Glomerular visceral epithelial cell (primary cell): ENCODE results near the gene TULP3.

Experiments used
- DNase-seq: peaks from one replicate; pipeline ENCODE4 v3.0.0-alpha.2; 2016; ENCODE audit errors: extremely low spot score

Gene TULP3

DNA sequence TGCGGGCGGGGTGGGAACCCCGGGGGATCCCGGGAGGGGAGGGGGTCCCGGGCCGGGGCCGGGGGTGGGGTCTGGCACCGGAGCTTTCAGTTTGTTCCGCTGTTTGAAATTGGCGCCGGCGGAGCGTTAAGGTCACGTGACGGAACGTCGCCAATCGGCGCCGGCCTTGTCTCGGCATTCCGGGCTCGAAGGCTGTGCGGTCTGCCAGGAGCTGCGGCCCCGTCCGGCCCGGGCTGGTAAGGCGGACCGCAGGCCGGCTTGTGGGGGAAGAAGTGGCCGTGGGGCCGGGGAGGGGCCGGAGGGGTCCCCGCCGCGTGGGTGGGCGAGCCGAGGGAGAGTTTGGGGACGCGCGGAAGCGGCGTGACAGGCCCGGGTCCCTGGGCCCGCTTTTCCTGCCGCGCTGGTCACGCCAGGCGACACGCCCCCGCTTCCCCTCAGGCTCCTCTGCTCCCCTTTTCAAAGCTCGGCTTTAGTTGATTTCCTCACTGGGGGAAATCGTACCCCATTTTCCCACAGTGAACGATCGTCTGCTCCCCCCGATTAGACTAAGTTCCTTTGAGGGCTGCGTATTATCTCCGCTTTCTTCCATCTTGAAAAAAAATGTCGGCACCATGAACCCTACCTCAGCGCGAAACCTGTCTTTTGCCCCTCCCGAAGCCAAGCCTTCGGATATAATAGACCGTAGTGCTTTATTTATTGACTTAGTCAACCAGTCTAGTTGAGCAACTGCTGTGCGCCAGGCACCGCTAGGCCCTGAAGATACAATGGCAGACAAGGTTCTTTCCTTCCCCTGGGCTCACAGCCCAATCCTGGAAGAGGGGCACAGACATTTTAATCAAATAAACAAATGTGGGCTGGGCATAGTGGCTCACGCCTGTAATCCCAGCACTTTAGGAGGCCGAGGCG is 13.4 kb upstream of the TULP3 start, which contains the start of the genes FOXM1 and RHNO1:
FOXM1 (minus strand) TSS at position 128 of the 906 bp plus-strand sequence. CDS start 2,696 bp downstream, outside the sequence.
RHNO1 (plus strand) TSS at position 177 of the 906 bp plus-strand sequence. CDS start 8,144 bp downstream, outside the sequence.
- peak; percentile 86 for DNase-seq

DNA sequence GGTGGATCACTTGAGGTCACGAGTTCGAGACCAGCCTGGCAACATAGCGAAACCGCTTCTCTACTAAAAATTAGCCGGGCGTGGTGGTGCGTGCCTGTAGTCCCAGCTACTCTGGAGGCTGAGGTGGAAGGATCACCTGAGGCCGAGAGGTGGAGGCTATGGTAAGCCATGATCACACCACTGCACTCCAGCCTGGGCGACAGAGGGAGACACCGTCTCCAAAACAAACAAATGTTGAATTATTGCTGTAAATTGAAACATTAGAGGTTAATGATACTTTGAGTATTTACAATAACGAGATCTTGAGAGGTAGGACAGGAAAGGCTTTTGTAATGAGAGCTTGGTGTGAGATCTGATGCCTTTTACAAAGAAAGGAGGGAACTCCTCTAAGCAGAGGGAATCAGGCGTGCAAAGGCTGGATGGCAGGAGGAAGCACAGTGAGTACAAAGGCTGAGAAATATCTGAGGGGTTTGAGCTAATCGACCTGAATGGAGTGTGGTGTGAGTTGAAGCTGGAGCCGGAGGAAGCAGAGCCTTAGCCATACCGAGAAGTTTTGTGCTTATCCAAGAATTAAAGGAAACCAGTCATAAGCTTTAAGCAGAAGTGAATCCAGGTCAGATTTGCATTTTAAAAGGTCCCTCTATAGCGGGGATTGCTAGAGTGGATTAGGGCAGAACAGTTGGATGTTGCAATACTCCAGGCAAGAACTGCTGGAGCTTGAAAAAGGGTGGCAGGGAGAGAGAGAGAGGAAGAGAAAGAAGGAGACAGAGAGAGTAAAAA is 12.5 kb upstream of the TULP3 start:
- DNase-seq, result peak; percentile 46

DNA sequence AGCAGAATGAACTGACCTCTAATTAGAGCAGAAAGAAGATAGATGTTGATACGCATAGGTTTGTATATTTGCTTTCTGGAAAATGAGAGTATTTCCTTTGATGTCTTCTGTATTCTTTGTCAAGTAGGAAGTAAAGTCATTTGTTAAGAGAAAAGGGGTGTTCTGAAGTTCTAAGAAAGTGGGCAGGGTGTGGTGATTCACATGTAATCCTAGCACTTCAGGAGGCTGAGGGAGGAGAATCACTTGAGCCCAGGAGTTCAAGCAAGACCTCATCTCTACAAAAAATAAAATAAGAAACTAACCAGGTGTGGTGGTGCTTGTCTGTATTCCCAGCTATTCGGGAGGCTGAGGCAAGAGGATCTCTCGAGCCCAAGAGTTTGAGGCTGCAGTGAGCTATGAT is 10.8 kb upstream of the TULP3 start:
- no peak for DNase-seq

DNA sequence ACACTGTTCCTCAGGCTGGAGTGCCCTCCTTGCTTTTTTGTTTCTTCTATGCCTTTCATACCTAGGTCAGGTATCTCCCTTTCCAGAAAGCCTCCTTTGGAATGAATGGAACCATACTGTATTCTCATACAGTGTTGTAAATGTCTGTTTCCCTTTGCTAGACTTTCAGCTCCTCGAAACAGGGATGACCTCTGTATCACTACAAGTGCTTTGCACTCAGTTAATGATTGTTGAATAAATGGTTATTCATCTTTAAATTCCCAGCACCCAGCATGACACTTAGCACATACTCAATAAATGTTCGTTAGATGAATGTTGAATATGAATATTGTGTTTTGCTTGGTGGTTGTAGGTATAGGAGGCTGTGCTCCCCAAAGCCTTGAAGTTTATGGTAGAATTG is 5.9 kb upstream of the TULP3 start:
- DNase-seq, result no peak

DNA sequence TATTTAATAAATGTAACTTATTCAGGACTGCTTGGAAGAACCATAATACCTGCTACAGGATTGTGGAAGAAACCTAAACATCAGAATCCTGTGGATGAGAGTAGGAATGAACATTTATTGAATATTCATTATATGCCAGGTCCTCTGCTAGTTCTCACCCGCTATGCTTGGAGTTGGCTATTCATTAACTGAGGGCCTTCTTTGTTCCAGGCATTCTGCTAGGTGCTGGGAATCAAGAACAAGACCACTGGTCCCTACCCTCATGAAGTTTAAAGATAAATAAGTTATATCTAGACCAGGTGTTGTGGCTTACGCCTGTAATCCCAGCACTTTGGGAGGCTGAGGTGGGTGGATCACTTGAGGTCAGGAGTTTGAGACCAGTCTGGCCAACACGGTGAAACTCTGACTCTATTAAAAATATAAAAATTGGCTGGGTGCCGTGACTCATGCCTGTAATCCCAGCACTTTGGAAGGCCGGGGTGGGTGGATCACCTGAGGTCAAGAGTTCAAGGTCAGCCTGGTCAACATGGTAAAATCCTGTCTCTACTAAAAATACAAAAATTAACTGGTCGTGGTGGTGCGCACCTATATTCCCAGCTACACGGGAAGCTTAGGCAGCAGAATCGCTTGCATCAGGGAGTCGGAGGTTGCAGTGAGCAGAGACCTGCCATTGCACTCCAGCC is 3.8 kb upstream of the TULP3 start:
- no peak for DNase-seq

DNA sequence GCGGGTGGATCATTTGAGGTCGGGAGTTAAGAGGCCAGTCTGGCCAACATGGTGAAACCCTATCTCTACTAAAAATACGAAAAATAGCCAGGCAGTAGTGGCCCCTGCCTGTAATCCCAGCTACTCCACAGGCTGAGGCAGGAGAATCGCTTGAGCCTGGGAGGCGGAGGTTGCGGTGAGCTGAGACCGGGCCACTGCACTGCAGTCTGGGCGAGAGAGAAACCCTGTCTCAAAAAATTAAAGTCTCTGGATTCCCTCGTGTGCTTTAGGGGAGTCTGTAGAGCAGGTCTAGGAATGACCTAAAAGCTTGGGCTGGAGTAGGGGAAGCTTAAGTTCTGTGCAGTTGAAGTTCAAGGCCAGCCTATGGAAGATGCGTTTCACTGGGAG is 697 bp upstream of the TULP3 start:
- no peak for DNase-seq

DNA sequence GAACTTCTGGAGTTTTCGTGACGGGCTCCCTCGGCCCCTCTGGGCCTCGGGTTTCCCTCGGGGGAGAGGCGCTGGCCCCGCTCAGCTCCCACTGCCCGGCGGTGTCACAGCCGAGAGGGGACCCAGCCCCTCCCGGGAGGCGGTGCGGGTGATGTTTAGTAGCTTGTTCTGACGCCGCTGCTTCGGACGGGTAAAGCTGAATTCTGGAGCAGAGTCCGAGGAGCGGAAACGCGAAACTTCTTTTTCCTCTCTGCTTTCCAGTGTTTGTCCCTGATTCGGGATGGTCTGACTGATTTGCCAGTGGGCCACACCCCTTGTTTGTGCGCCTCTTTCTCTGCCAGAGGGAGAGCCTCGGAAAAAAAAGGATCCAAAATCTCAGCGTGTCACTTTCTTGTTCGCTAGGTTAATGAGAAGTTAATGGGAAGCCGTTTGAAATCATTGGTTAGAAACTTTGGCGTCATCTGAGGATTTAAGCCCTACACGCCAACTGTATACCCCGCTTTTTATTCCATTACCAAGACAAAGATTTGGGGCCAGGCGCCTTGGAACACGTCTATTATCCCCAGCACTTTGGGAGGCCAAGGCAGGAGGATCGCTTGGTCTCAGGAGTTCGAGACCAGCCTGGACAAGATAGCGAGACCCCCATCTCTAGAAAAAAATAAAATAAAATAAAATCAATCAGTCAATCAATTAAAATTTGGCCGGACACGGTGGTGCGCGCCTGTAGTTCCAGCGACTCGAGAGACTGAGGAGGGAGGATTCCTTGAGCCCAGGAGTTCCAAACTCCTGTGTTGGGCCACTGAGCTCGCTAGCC is 756 bp downstream of the TULP3 start:
- peak; percentile 59 for DNase-seq

DNA sequence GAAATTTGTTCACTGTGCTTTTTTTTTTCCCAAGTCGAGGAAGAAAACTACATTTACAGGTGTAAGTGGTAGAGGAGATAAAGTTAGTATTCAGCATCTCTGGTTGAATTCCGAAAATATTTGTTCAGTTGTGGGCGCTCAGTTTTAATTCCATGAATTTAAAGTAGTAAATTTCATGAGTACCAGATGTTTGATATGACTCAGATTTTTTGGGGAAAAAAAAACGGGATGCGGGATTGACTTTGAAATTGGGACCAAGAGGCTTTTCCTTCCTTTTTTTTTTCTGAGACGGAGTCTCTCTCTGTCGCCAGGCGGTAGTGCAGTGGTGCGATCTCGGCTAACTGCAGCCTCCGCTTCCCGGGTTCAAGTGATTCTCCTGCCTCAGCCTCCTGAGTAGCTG is 1.6 kb downstream of the TULP3 start:
- DNase-seq, result no peak

DNA sequence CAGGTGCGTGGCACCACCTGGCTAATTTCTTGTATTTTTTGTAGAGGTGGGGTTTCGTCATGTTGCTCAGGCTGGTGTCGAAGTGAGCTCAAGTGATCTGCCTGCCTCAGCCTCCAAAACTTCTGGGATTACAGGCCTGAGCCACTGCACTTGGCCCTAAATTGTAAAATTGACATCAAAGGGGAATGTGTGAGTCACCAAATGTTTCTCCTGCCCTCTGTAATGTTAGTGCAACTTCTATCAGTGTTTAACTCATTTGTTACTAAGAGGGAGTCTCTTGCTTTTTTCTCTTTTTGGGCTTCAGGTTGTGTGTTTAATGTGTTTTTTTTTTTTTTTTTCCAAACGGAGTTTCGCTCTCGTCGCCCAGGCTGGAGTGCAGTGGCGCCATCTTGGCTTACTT is 2.3 kb downstream of the TULP3 start:
- peak; percentile 31 for DNase-seq

DNA sequence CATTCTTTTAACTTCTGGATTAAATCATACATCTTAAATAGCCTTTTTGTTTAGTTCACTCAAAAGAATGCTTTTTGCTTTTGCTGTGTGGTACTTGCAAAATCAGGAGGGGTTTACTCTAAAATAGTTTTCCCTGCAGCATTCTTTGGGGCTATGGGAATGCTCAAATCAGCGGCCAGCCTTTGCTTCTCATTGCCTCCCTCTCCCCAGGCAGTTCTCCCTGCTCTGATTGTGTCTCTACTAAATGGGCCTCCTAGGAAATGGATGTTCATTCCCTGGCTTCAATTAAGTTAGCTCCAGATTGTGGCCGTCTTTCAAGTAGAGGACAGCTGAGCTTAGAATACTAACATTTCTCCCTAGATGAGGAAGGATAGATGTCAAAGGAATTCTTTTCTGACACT is 4.4 kb downstream of the TULP3 start:
- DNase-seq, result no peak

DNA sequence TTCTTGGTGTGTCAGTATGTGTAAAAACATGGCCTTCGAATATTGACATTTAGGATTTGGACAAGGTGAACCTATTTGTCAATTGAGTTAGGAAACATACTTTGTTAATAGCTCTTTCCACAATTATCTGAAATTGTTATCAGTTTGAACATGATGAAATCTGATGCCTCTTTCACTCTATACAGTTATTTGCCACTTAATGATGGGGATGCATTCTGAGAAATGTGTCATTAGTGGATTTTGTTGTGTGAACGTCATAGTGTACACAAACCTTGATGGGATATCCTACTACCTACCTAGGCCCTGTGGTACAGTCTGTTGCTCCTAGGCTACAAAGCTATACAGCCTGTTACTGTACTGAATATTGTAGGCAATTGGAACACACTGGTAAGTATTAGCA is 4.8 kb downstream of the TULP3 start:
- DNase-seq, result no peak

DNA sequence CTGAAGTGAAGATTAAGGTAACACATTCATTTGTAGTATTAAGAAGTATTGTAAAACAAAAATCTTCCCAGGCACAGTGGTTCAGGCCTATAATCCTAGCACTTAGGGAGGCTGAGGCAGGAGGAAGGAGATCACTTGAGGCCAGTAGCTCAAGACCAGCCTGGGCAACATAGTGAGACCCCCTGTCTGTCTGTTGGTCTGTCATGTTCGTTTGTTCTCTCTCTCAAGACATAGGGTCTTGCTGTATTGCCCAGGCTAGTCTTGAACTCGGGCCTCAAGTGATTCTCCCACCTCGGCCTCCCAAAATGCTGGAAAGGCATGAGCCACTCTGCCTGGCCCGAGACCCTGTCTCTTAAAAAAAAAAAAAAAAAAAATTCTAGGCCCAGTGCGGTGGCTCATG is 6.7 kb downstream of the TULP3 start:
- no peak for DNase-seq

DNA sequence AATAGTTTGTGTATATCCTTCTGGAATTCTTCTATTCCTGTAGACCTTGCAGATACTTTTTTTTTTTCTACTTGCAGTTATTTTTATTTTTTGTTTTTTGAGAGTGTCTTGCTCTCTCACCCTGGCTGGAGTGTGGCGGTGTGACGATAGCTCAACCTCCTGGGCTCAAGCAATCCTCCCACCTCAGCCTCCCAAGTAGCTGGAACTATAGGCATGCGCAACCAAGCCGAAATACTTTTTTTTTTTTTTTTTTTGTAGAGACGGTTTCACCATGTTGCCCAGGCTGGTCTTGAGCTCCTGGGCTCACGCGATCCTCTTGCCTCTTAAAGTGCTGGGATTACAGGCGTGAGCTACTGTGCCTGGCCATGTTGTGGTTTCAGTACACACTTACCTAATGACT is 10.0 kb downstream of the TULP3 start:
- no peak for DNase-seq

DNA sequence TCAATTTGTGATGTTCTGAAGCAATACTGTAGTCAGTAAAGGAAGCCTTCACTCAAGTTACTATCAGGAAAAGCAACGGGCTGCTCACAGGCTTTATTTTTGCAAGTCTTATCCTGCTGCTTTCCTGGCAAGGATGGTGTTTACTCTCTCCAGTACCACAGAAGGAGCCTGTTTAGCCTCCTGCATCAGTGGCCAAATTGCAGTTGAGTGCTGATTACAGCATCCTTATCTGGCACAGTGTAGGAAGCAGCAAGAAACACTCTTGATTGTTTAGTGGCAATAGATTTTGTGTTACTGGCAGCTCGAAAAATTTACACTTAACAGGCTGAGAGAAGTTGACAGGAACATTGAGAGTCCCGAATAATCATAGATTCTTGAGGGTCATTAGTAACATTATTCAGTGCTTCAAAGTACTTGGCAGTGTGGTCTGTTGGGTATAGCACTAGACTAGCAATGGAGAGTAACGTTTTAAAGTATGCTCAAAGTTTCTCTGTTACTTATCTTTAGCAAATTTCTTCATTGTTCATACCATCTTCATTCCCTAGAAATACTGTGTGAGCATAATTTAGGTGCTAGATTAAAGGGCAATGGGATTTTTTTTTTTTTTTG is 11.7 kb downstream of the TULP3 start:
- no peak for DNase-seq

DNA sequence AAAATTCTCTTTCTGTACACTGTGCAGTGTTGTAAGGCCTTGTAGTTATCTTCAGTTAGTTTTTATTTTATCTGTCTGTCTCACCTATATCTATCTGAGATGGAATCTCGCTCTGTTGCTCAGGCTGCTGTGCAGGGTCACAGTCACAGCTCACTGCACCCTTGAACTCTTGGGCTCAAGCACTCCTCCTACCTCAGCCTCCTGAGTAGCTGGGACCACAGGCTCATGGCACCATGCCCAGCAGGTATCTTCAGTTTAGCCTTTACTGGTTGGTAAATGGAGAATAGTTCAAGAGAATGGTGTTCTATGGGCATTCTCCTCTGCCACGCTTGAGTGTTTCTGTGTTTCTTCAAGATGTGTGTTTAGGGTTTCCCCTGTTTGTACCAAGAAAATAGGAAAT is 13.6 kb downstream of the TULP3 start:
- DNase-seq, result peak; percentile 75

DNA sequence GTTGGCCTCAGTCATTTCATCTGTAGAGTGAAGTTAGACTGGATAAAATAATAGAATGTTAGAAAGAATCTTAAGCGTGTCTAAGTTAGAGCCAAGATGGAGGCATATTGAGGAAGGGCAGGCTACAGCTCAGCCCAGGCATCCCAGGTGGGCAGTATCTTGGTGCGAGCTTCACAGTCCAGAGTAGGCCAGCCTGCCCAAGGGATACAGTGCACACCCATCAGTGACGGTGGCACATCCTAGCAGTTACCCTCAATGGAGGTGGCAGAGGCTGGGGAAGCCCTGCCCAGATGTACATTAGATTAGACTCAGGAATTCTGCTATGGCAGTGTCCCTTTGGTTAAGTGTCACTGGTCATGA is 21.5 kb downstream of the TULP3 start:
- DNase-seq, result no peak

DNA sequence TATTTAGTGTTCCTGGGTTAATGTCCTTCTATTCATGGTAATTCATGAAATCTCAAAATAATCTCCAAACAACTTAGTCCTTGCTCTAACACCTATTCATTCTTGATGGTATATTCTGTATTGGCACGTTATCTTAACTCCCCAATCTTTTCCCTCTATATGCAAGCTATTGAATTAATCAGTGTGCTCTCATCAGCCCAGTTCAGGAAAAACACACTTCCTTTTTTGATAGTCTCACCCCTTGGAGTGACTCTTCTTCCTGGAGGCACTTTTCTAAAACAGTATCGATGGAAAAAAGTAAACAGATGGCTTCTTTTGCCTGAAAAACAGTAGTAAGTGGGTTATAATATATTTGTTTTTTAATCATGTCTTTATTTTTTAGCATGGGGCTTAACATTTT is 28.6 kb downstream of the TULP3 start:
- DNase-seq, result no peak

DNA sequence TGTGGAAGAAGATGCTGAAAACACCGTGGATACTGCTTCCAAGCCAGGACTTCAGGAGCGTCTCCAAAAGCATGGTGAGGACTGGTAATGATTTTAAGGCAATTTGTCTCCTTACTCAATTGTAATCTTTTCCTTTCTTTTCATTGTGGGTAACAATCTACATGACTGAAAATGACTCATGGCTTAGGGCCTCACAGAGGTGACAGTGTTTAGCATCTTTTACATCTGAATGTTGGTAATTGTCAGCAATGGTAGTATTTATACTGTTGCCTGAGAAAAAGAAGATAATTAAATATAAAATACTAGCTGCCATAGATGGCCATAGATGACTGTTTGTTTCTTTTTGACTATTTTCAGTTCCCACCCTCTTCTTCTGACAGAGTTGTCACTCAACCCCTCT is 31.6 kb downstream of the TULP3 start:
- no peak for DNase-seq

DNA sequence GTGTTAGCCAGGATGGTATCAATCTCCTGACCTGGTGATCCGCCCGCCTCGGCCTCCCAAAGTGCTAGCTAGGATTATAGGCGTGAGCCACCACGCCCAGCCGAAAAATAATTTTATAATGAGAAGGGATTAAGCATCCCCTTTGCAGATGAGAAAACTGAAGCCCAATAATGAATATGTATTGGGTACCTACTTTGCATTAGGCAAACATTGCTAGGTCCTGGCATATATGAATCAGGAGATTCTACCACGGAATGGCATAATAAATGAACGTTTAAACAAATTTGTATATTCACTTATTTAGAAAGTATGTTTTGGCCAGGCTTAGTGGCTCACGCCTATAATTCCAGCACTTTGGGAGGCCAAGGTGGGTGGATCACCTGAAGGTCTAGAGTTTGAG is 32.4 kb downstream of the TULP3 start:
- DNase-seq, result no peak

DNA sequence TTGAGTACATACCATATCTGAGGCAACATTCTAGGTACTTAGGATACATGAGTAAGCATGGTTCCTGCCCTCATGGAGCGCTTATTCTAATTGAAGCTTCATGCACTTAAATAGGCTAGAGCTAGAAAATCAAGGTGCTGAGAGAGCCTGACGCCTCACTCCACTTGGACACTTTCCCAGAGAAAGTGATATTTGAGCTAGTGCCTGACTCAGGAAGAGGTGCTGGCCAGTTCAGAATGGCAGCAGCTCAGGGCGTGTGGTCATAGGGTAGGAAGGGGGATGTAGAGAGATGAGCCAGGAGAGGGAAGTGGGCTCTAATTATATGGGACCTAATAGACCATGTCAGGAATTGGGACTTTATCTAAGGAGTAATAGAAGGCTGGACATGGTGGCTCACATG is 33.3 kb downstream of the TULP3 start:
- DNase-seq, result no peak
